Measurements from ENCODE around the gene GNL1. TPM values are rescaled to one million over a fixed set of nuclear protein-coding genes. Genes with fewer than 3 reads are reported as not detected.
"Not testable (repeated sequence)": the region's sequence is repeated elsewhere in the genome, so short reads cannot be mapped to it uniquely, and the experiment has no call there.

GNL1 gene
- total and polyA plus RNA-seq, 4 donors: 41.0 to 68.5 (median 54.6) TPM

- 87 to 89% methylated on average over 3 of the region's 3 CpGs for WGBS, 2 donors
- H3K4me3 ChIP-seq: no peak overlapping the region
- H3K9me3 ChIP-seq (ENCODE audit: control insufficient read depth in 4 of 4, insufficient read depth in 3 of 4, low read length in 3 of 4): no peaks in the 10 kb centered on the region
- TF ChIP-seq CTCF (IDR thresholded peaks at IDR 0.05; ENCODE audit: control extremely low read depth, extremely low read depth): no peak
- peaks cover 0 to 10% (median 0%) of the 10 kb centered on the region in 4 donors for H3K36me3 ChIP-seq (ENCODE audit: control insufficient read depth in 4 of 4, insufficient read depth in 4 of 4, low read length in 4 of 4)
- no peak overlapping the region for H3K9ac ChIP-seq (ENCODE audit: insufficient read depth in 1 of 2, low read length in 2 of 2)
- no peak for DNase-seq
- H3K27ac ChIP-seq (ENCODE audit: low read depth in 1 of 2, low read length in 1 of 2): peak overlapping the region in 1 of 2 donors; percentile 28
- ATAC-seq (ENCODE audit: insufficient read depth, low FRiP score): no peak
- H3K4me1 ChIP-seq (ENCODE audit: control insufficient read depth in 5 of 5, insufficient read depth in 5 of 5, low read length in 5 of 5): peaks cover 0 to 6% (median 0%) of the 10 kb centered on the region in 5 donors
- H3K27me3 ChIP-seq (ENCODE audit: control insufficient read depth in 3 of 3, insufficient read depth in 3 of 3, low read length in 2 of 3): peaks cover 0 to 4% (median 0%) of the 10 kb centered on the region in 3 donors
Measured at GRCh38 chr6:30497714-30498113, 58.6 kb downstream of the GNL1 start.

- H3K27me3 ChIP-seq (ENCODE audit: control insufficient read depth in 3 of 3, insufficient read depth in 3 of 3, low read length in 2 of 3); ATAC-seq (ENCODE audit: insufficient read depth, low FRiP score); H3K27ac ChIP-seq (ENCODE audit: low read depth in 1 of 2, low read length in 1 of 2); DNase-seq; H3K4me1 ChIP-seq (ENCODE audit: control insufficient read depth in 5 of 5, insufficient read depth in 5 of 5, low read length in 5 of 5); H3K9ac ChIP-seq (ENCODE audit: insufficient read depth in 1 of 2, low read length in 2 of 2); H3K9me3 ChIP-seq (ENCODE audit: control insufficient read depth in 4 of 4, insufficient read depth in 3 of 4, low read length in 3 of 4); H3K4me3 ChIP-seq: not testable (repeated sequence)
- WGBS, 2 donors: 93 to 96% methylated on average over 5 of the region's 5 CpGs
- H3K36me3 ChIP-seq (ENCODE audit: control insufficient read depth in 4 of 4, insufficient read depth in 4 of 4, low read length in 4 of 4): peaks cover 0 to 14% (median under 1%) of the 10 kb centered on the region in 4 donors
Measured at GRCh38 chr6:30497261-30497599, 59.1 kb downstream of the GNL1 start.

- Histone ChIP-seq H3K27me3 (ENCODE audit: control insufficient read depth in 3 of 3, insufficient read depth in 3 of 3, low read length in 2 of 3) (peaks cover 0 to 4% (median 0%) of the 10 kb centered on the region in 3 donors), H3K27ac (ENCODE audit: low read depth in 1 of 2, low read length in 1 of 2) (peak overlapping the region; percentile 57 to 67), H3K4me3 (no peak overlapping the region), H3K36me3 (ENCODE audit: control insufficient read depth in 4 of 4, insufficient read depth in 4 of 4, low read length in 4 of 4) (peaks cover 0 to 25% (median 4%) of the 10 kb centered on the region in 4 donors), H3K4me1 (ENCODE audit: control insufficient read depth in 5 of 5, insufficient read depth in 5 of 5, low read length in 5 of 5) (peaks cover 0 to 11% (median 0%) of the 10 kb centered on the region in 5 donors), H3K9me3 (ENCODE audit: control insufficient read depth in 4 of 4, insufficient read depth in 3 of 4, low read length in 3 of 4) (peaks cover 0 to 3% (median 0%) of the 10 kb centered on the region in 4 donors), H3K9ac (ENCODE audit: insufficient read depth in 1 of 2, low read length in 2 of 2) (no peak overlapping the region)
- WGBS, 2 donors: 88 to 91% methylated on average over 4 of the region's 4 CpGs
- no peak for TF ChIP-seq CTCF (IDR thresholded peaks at IDR 0.05; ENCODE audit: control extremely low read depth, extremely low read depth)
- no peak for DNase-seq
- no peak for ATAC-seq (ENCODE audit: insufficient read depth, low FRiP score)
Measured at GRCh38 chr6:30495993-30496392, 60.3 kb downstream of the GNL1 start.

GRCh38 chr6:30495060-30495459 is 61.2 kb downstream of the GNL1 start:
- not testable (repeated sequence) for ATAC-seq (ENCODE audit: insufficient read depth, low FRiP score); H3K27me3 ChIP-seq (ENCODE audit: control insufficient read depth in 3 of 3, insufficient read depth in 3 of 3, low read length in 2 of 3); H3K4me3 ChIP-seq; H3K27ac ChIP-seq (ENCODE audit: low read depth in 1 of 2, low read length in 1 of 2); H3K9me3 ChIP-seq (ENCODE audit: control insufficient read depth in 4 of 4, insufficient read depth in 3 of 4, low read length in 3 of 4); H3K9ac ChIP-seq (ENCODE audit: insufficient read depth in 1 of 2, low read length in 2 of 2); DNase-seq
- peaks cover 0 to 17% (median 6%) of the 10 kb centered on the region in 5 donors for H3K4me1 ChIP-seq (ENCODE audit: control insufficient read depth in 5 of 5, insufficient read depth in 5 of 5, low read length in 5 of 5)
- WGBS, 2 donors: 67 to 88% methylated on average over 4 of the region's 4 CpGs
- peaks cover 4 to 34% (median 11%) of the 10 kb centered on the region in 4 donors for H3K36me3 ChIP-seq (ENCODE audit: control insufficient read depth in 4 of 4, insufficient read depth in 4 of 4, low read length in 4 of 4)
